Transverse colon (tissue), 4 donors: ENCODE data around the gene POLD2.

Experiments
- CTCF ChIP-seq, 5 experiments: fragments of 200-600 bp in 3 of 5; fragments of 450-650 bp in 2 of 5; sonication (generic) in 3 of 5; IDR thresholded peaks; 1 replicate in 2 of 5; 2 replicates in 3 of 5; pipeline ENCODE4 v1.5.1; 2016 to 2017; ENCODE audit warnings: antibody characterized with exemption in 5 of 5, inconsistent platforms in 3 of 5, mild to moderate bottlenecking in 2 of 5, moderate library complexity in 1 of 5
- EP300 ChIP-seq: sonication (generic); formaldehyde crosslinking; IDR thresholded peaks from one replicate; pipeline ENCODE4 v1.6.1; 2017; ENCODE audit warnings: antibody characterized with exemption, low read depth
- POLR2A ChIP-seq: fragments of 450-650 bp; IDR thresholded peaks from one replicate; pipeline ENCODE4 v1.6.1; 2016; ENCODE audit warnings: antibody characterized with exemption, mild to moderate bottlenecking, moderate library complexity
- POLR2AphosphoS5 ChIP-seq, 3 donors: sonication (generic); formaldehyde crosslinking; IDR thresholded peaks; one replicate each; pipeline ENCODE4 v1.6.1; 2016; ENCODE audit warnings: antibody characterized with exemption in 3 of 3

GRCh38 chr7:44159824-44160630, 36.7 kb upstream of the POLD2 start:
- TF ChIP-seq CTCF (IDR thresholded peaks at IDR 0.05) (no peak), EP300 (no peak), POLR2A (no peak), POLR2AphosphoS5 (IDR thresholded peaks at IDR 0.05) (no peak)
